OCI-LY7 (cell line): Measurements from ENCODE around the gene MAL. TPM values are rescaled to one million over a fixed set of nuclear protein-coding genes. Genes with fewer than 3 reads are reported as not detected.

Source experiments
- BruUV-seq: library from RNA; stranded (reverse); fragments of 400-500 nt; replicated peaks from 2 replicates; lab custom pipeline; 2021; lab: Mats Ljungman, UMichigan
- CTCF ChIA-PET: fragments of 300-600 bp; sonication (Branson Sonifier 250); formaldehyde crosslinking; loops from one replicate; lab custom pipeline; 2022; ENCODE audit warnings: antibody characterized with exemption; ENCODE audit not compliant: unreplicated experiment; lab: Charles Lee
- POLR2A ChIA-PET: fragments of 300-600 bp; sonication (Branson Sonifier 250); formaldehyde crosslinking; loops from one replicate; lab custom pipeline; 2022; ENCODE audit warnings: antibody characterized with exemption; lab: Charles Lee
- DNase-seq: peaks from one replicate; pipeline ENCODE4 v3.0.0-alpha.2; 2015; ENCODE audit warnings: low spot score
- H2AFZ ChIP-seq: fragments of 200-600 bp; sonication (generic), shearing (Covaris generic); 2 replicates; pipeline ENCODE4 v1.6.1; 2014; ENCODE audit warnings: mild to moderate bottlenecking, antibody characterized with exemption, low read length, moderate library complexity
- H3K27ac ChIP-seq: fragments of 200-600 bp; sonication (generic); 2 replicates; pipeline ENCODE4 v1.5.1; 2014; ENCODE audit warnings: mixed run types, low read depth, mild to moderate bottlenecking, moderate library complexity, low read length, inconsistent platforms; ENCODE audit not compliant: poor library complexity, severe bottlenecking
- H3K36me3 ChIP-seq: fragments of 200-600 bp; sonication (generic); 2 replicates; pipeline ENCODE4 v1.6.1; 2014; ENCODE audit warnings: mild to moderate bottlenecking, antibody characterized with exemption, low read length, moderate library complexity, mixed read lengths; ENCODE audit not compliant: insufficient read depth
- H3K4me1 ChIP-seq: fragments of 200-600 bp; sonication (generic); 2 replicates; pipeline ENCODE4 v1.5.1; 2014; ENCODE audit warnings: mild to moderate bottlenecking, low read length; ENCODE audit not compliant: insufficient read depth, poor library complexity, severe bottlenecking
- H3K4me2 ChIP-seq: fragments of 200-600 bp; sonication (generic); 2 replicates; pipeline ENCODE4 v1.6.1; 2014; ENCODE audit warnings: mild to moderate bottlenecking, low read length
- H3K4me3 ChIP-seq: fragments of 200-600 bp; sonication (generic); 2 replicates; pipeline ENCODE4 v1.5.1; 2014; ENCODE audit warnings: mild to moderate bottlenecking, low read depth, low read length; ENCODE audit not compliant: poor library complexity, severe bottlenecking
- H3K79me2 ChIP-seq: fragments of 200-600 bp; sonication (generic); 2 replicates; pipeline ENCODE4 v1.6.1; 2016; ENCODE audit warnings: low read depth, mild to moderate bottlenecking, low read length, moderate library complexity, mixed read lengths; ENCODE audit not compliant: insufficient read depth
- H3K9me2 ChIP-seq: fragments of 200-600 bp; sonication (generic); 2 replicates; pipeline ENCODE4 v1.6.1; 2016; ENCODE audit warnings: mild to moderate bottlenecking, low read length, mixed read lengths; ENCODE audit not compliant: insufficient read depth
- H3K9me3 ChIP-seq: fragments of 200-600 bp; sonication (generic); 2 replicates; pipeline ENCODE4 v1.6.1; 2014; ENCODE audit warnings: mild to moderate bottlenecking, mixed run types, low read length, mixed read lengths
- H4K20me1 ChIP-seq: fragments of 200-600 bp; sonication (generic); 2 replicates; pipeline ENCODE4 v1.6.1; 2014; ENCODE audit warnings: mild to moderate bottlenecking, antibody characterized with exemption, low read length, moderate library complexity, mixed read lengths; ENCODE audit not compliant: insufficient read depth
- EZH2phosphoT487 ChIP-seq: fragments of 200-600 bp; sonication (generic); IDR thresholded peaks from 2 replicates; pipeline ENCODE4 v1.6.1; 2018; ENCODE audit warnings: low read depth, borderline replicate concordance, mild to moderate bottlenecking, mixed run types, antibody characterized with exemption, low read length, moderate library complexity, mixed read lengths
- intact Hi-C: fragments of 100-400 bp; cut with micrococcal nuclease; formaldehyde crosslinking; loops from one replicate; pipeline ENCODE4 v1.10.0; 2022; ENCODE audit not compliant: unreplicated experiment
- total RNA-seq, 2 experiments: library from RNA; depleted of rRNA in 1 of 2; stranded (reverse); fragments of >200 nt in 1 of 2; shearing (Covaris generic) in 1 of 2; gene quantifications; 2 replicates each; pipeline ENCODE4 v1.2.3, GENCODE V29; 2014 to 2022
- TF ChIP-seq, protein P1 (sequence below): fragments of 200-600 bp; sonication (generic); conservative IDR thresholded peaks from 2 replicates; pipeline ENCODE4 v1.5.1; 2014; ENCODE audit warnings: mild to moderate bottlenecking, antibody characterized with exemption, low read length, moderate library complexity, mixed read lengths

MAL gene
- total RNA-seq, 2 experiments from 2014 or later: not detected

DNA sequence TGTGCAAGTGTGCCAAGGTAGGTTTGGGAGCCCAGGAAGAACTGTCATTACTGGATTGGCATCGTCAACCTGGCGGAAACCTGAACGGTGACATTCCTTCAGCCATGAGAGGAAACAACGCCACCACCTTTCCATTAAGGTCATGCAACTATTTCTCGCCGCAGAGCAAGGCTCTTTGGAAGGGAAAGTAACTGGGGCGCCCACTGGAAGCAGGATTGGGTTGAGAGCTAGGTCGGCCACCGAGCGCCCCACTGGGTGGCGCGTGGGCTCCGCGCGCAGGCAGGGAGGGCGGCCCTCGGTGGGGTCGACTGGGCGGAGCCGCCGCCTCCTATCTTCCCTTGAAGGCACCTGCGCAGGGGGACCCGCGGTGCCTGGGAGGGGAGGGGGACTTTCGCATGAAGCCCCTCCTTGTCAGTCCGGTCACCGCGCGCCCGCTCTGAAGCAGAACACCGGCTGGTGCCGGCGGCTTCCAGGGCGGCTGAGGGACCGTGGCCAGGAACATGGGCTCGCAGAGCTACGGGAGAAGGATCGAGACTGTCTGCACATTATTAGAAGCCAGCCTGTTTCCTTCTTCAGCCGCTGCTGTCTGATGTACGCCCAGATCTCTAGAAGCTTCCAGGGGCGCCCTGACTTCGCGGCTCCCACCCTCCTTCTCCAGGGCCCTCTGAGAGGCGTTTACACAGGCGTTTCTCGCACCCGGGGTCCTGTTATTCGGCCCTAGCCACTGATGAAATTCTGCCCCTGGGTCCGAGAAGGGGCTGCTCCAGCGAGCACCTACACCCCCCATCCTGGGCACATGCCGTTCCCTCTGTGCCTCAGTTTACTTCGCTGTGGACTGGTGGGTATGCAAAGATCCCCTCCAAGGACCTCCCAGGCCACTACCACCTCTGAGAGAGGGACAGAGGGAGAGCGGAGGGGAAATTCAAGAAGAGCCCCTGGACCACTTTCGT, 27.3 kb upstream of the MAL start:
- Histone ChIP-seq H3K27ac (no peak overlapping the region), H4K20me1 (no peaks in the 10 kb centered on the region), H3K36me3 (no peaks in the 10 kb centered on the region), H3K4me2 (no peak overlapping the region), H3K4me1 (no peaks in the 10 kb centered on the region), H3K4me3 (no peak overlapping the region), H3K9me3 (no peaks in the 10 kb centered on the region), H3K79me2 (no peaks in the 10 kb centered on the region), H2AFZ (no peak overlapping the region), H3K9me2 (no peaks in the 10 kb centered on the region)
- ChIA-PET POLR2A (no interaction called here), CTCF (no interaction called here)
- BruUV-seq: no TSS peak
- no peak for DNase-seq
- intact Hi-C loops: no loop called here
- no peak for TF ChIP-seq EZH2phosphoT487
- TF ChIP-seq, protein P1, sequence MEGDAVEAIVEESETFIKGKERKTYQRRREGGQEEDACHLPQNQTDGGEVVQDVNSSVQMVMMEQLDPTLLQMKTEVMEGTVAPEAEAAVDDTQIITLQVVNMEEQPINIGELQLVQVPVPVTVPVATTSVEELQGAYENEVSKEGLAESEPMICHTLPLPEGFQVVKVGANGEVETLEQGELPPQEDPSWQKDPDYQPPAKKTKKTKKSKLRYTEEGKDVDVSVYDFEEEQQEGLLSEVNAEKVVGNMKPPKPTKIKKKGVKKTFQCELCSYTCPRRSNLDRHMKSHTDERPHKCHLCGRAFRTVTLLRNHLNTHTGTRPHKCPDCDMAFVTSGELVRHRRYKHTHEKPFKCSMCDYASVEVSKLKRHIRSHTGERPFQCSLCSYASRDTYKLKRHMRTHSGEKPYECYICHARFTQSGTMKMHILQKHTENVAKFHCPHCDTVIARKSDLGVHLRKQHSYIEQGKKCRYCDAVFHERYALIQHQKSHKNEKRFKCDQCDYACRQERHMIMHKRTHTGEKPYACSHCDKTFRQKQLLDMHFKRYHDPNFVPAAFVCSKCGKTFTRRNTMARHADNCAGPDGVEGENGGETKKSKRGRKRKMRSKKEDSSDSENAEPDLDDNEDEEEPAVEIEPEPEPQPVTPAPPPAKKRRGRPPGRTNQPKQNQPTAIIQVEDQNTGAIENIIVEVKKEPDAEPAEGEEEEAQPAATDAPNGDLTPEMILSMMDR: no peak

DNA sequence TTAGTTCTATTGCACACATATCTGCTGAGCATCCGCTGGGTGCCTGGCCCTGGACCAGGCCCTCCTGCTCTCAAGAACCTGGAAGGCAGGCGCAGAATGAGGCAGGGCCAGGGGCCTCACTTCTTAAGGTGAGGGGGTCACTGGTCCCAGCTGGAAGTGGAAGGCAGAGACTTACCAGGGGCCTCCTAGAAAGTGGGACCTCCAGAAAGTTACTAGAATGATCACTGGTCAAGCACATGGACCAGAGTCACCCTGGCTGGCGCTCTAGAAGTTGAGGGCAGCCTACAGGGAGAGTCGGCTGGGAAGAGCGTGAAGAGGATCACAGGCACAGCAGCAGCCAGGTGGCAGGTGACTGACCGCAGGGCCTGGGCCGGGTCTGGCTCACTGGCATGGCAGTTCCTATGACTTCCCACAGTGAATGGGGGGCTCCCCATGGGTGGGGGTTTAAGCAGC, 26.1 kb upstream of the MAL start:
- Histone ChIP-seq H3K4me1 (no peaks in the 10 kb centered on the region), H3K9me2 (no peaks in the 10 kb centered on the region), H3K4me2 (no peak overlapping the region), H3K79me2 (no peaks in the 10 kb centered on the region), H4K20me1 (no peaks in the 10 kb centered on the region), H3K4me3 (no peak overlapping the region), H2AFZ (no peak overlapping the region), H3K36me3 (no peaks in the 10 kb centered on the region), H3K9me3 (no peaks in the 10 kb centered on the region), H3K27ac (no peak overlapping the region)
- DNase-seq: no peak
- no TSS peak for BruUV-seq
- TF ChIP-seq, protein P1: no peak
- TF ChIP-seq EZH2phosphoT487: no peak
- intact Hi-C loops: no loop called here
- CTCF ChIA-PET: no interaction called here
- POLR2A ChIA-PET: no interaction called here

DNA sequence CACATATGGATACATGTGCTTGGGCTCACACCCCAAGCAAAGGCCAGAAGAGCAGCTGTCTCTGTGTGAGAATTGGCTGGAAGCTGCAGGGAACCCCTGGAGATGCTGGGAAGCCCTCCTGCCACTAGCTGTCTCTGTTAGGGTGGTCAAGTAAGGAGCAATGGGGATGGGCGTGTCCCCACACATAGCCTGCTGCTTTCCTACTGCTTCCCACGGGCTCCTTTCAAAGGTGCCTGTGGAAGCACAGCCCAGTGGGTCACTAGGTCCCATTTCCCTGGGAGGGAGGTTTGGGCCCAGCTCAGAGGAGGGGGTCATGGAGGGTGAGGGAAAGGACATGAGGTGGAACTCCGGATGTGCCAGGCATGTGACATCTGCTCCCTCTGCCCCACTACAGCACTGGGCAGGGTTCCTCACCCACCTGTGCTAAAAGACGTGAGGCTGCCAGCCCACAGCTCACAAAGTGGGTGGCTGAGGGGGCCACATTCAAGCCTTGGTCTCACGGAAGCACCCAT, 24.4 kb upstream of the MAL start:
- H3K9me2 ChIP-seq: no peaks in the 10 kb centered on the region
- intact Hi-C loops: no loop called here
- no peak for DNase-seq
- no peaks in the 10 kb centered on the region for H3K79me2 ChIP-seq
- no peaks in the 10 kb centered on the region for H4K20me1 ChIP-seq
- H3K4me2 ChIP-seq: no peak overlapping the region
- POLR2A ChIA-PET: no interaction called here
- BruUV-seq: no TSS peak
- no peaks in the 10 kb centered on the region for H3K4me1 ChIP-seq
- CTCF ChIA-PET: interaction anchor here (0.6 kb wide), 1 partner anchor 373 kb away, joined by 3 read pairs; no protein-coding TSS in a partner anchor
- H3K27ac ChIP-seq: no peak overlapping the region
- no peak overlapping the region for H2AFZ ChIP-seq
- TF ChIP-seq, protein P1: no peak
- no peak for TF ChIP-seq EZH2phosphoT487
- H3K9me3 ChIP-seq: no peaks in the 10 kb centered on the region
- H3K4me3 ChIP-seq: no peak overlapping the region
- no peaks in the 10 kb centered on the region for H3K36me3 ChIP-seq
